GM21528 (cell line): ENCODE results near the gene ELMO3.

Source experiments
- ATAC-seq: cut with Tn5 transposase; IDR thresholded peaks from one replicate; pipeline ENCODE4 v1.9.1; 2021; ENCODE audit warnings: mild to moderate bottlenecking, moderate library complexity; ENCODE audit not compliant: unreplicated experiment, low FRiP score

The ELMO3 gene

GRCh38 chr16:67213197-67214019, 14.5 kb downstream of the ELMO3 start:
- ATAC-seq = no peak

- ATAC-seq = no peak
Measured at GRCh38 chr16:67215706-67216105, 16.8 kb downstream of the ELMO3 start.

- no peak for ATAC-seq
Measured at GRCh38 chr16:67216612-67217490, 17.9 kb downstream of the ELMO3 start.

- ATAC-seq = no peak
Measured at GRCh38 chr16:67223992-67224391, 25.1 kb downstream of the ELMO3 start.

GRCh38 chr16:67226295-67226803, 27.4 kb downstream of the ELMO3 start:
- no peak for ATAC-seq

- ATAC-seq = peak; percentile 84
Measured at GRCh38 chr16:67226804-67227566, 28.1 kb downstream of the ELMO3 start, which contains the start of gene TMEM208. TSS of gene TMEM208 (plus strand) at chr16:67227130. CDS start at chr16:67227219, 89 bp downstream.

- no peak for ATAC-seq
Measured at GRCh38 chr16:67227567-67227921, 28.6 kb downstream of the ELMO3 start.

GRCh38 chr16:67228034-67228785, 29.3 kb downstream of the ELMO3 start:
- no peak for ATAC-seq

- ATAC-seq = no peak
Measured at GRCh38 chr16:67228905-67229304, 30.0 kb downstream of the ELMO3 start.

- ATAC-seq = no peak
Measured at GRCh38 chr16:67229906-67230808, 31.2 kb downstream of the ELMO3 start.

GRCh38 chr16:67230809-67231660, 32.1 kb downstream of the ELMO3 start:
- ATAC-seq = no peak

GRCh38 chr16:67233596-67233995, 34.7 kb downstream of the ELMO3 start:
- no peak for ATAC-seq

- ATAC-seq = no peak
Measured at GRCh38 chr16:67234180-67234597, 35.3 kb downstream of the ELMO3 start.

GRCh38 chr16:67235816-67236562, 37.1 kb downstream of the ELMO3 start:
- ATAC-seq = no peak

- ATAC-seq = no peak
Measured at GRCh38 chr16:67236563-67237395, 37.8 kb downstream of the ELMO3 start.
